Panc1 (cell line): ENCODE data around the gene TTLL5.

Experiments used
- POLR2AphosphoS5 ChIP-seq: IDR thresholded peaks from 2 replicates; pipeline ENCODE4 v1.6.1; 2012; ENCODE audit warnings: mild to moderate bottlenecking, low read depth, low read length, moderate library complexity
- TCF7L2 ChIP-seq: IDR thresholded peaks from 2 replicates; pipeline ENCODE4 v1.6.1; 2011; ENCODE audit warnings: mild to moderate bottlenecking, low read depth, low read length, inconsistent platforms
- TF ChIP-seq, protein P1 (sequence below), 2 experiments: IDR thresholded peaks; 2 replicates each; pipeline ENCODE4 v1.6.1; 2011 to 2012; ENCODE audit warnings: low read depth in 2 of 2, control low read depth in 1 of 2, low read length in 1 of 2, mild to moderate bottlenecking in 1 of 2, moderate library complexity in 1 of 2; ENCODE audit not compliant: insufficient read depth in 1 of 2
- TF ChIP-seq, protein P2 (sequence below): fragments of 450-650 bp; IDR thresholded peaks from 2 replicates; pipeline ENCODE4 v1.5.1; 2017; ENCODE audit warnings: mild to moderate bottlenecking

DNA sequence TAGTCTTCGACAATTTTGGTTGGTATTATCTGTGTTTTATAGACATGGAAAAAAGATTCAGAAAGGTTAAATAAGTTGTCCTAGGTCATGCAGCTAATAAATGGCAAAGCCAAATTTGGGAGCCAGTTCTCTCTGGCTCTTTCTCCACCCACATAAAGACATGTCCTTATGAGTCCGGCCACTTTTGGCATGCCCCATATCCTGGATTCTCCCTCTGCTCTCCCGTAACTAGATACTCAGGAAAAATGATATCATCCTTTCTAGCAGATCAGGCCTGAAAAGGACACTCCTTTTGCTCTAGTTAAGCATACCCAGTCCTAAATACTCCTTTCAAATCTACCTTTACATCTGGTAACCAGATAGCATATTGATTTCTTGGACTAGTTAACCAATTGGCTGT is 64.4 kb downstream of the TTLL5 start:
- TF ChIP-seq, protein P1, sequence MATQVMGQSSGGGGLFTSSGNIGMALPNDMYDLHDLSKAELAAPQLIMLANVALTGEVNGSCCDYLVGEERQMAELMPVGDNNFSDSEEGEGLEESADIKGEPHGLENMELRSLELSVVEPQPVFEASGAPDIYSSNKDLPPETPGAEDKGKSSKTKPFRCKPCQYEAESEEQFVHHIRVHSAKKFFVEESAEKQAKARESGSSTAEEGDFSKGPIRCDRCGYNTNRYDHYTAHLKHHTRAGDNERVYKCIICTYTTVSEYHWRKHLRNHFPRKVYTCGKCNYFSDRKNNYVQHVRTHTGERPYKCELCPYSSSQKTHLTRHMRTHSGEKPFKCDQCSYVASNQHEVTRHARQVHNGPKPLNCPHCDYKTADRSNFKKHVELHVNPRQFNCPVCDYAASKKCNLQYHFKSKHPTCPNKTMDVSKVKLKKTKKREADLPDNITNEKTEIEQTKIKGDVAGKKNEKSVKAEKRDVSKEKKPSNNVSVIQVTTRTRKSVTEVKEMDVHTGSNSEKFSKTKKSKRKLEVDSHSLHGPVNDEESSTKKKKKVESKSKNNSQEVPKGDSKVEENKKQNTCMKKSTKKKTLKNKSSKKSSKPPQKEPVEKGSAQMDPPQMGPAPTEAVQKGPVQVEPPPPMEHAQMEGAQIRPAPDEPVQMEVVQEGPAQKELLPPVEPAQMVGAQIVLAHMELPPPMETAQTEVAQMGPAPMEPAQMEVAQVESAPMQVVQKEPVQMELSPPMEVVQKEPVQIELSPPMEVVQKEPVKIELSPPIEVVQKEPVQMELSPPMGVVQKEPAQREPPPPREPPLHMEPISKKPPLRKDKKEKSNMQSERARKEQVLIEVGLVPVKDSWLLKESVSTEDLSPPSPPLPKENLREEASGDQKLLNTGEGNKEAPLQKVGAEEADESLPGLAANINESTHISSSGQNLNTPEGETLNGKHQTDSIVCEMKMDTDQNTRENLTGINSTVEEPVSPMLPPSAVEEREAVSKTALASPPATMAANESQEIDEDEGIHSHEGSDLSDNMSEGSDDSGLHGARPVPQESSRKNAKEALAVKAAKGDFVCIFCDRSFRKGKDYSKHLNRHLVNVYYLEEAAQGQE (IDR thresholded peaks at IDR 0.05; ENCODE audit: insufficient read depth in 1 of 2, low read depth in 2 of 2, low read length in 1 of 2), result no peak
- TF ChIP-seq TCF7L2 (no peak), POLR2AphosphoS5 (no peak)
- TF ChIP-seq, protein P2, sequence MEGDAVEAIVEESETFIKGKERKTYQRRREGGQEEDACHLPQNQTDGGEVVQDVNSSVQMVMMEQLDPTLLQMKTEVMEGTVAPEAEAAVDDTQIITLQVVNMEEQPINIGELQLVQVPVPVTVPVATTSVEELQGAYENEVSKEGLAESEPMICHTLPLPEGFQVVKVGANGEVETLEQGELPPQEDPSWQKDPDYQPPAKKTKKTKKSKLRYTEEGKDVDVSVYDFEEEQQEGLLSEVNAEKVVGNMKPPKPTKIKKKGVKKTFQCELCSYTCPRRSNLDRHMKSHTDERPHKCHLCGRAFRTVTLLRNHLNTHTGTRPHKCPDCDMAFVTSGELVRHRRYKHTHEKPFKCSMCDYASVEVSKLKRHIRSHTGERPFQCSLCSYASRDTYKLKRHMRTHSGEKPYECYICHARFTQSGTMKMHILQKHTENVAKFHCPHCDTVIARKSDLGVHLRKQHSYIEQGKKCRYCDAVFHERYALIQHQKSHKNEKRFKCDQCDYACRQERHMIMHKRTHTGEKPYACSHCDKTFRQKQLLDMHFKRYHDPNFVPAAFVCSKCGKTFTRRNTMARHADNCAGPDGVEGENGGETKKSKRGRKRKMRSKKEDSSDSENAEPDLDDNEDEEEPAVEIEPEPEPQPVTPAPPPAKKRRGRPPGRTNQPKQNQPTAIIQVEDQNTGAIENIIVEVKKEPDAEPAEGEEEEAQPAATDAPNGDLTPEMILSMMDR, result no peak
